Choroid plexus epithelial cell (primary cell): ENCODE measurements around the gene ADGRL2.

Source experiments
- DNase-seq: peaks from one replicate; pipeline ENCODE4 v3.0.0-alpha.2; 2010; ENCODE audit warnings: low read depth
- H3K4me3 ChIP-seq: 2 replicates; pipeline ENCODE4 v1.5.1; 2011; ENCODE audit warnings: low read depth, mild to moderate bottlenecking, control low read depth, low read length, moderate library complexity
- TF ChIP-seq, protein P1 (sequence below): conservative IDR thresholded peaks from 2 replicates; pipeline ENCODE4 v1.5.1; 2011; ENCODE audit warnings: low read depth, mild to moderate bottlenecking, control low read depth, inconsistent platforms, low read length, moderate library complexity

ADGRL2 gene

DNA sequence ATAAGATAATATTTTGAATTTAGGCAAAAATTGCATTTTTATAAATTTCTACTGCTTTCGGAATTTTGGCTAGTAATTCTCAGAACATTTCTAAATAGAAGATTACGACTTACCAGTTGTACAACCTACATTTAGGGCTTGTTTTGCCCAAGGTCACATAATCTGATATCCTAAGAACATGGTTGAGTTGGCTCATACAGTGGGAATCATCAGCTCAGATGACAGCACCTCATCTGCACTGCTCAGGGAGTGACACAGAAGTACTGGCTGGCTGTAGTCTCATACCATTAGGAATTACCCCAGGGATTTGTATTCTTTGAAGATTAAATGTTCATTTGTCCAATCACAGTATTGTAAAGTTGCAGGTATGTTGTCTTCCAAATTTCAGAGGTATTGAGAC lies 217.6 kb downstream of the ADGRL2 start:
- TF ChIP-seq, protein P1, sequence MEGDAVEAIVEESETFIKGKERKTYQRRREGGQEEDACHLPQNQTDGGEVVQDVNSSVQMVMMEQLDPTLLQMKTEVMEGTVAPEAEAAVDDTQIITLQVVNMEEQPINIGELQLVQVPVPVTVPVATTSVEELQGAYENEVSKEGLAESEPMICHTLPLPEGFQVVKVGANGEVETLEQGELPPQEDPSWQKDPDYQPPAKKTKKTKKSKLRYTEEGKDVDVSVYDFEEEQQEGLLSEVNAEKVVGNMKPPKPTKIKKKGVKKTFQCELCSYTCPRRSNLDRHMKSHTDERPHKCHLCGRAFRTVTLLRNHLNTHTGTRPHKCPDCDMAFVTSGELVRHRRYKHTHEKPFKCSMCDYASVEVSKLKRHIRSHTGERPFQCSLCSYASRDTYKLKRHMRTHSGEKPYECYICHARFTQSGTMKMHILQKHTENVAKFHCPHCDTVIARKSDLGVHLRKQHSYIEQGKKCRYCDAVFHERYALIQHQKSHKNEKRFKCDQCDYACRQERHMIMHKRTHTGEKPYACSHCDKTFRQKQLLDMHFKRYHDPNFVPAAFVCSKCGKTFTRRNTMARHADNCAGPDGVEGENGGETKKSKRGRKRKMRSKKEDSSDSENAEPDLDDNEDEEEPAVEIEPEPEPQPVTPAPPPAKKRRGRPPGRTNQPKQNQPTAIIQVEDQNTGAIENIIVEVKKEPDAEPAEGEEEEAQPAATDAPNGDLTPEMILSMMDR = no peak
- no peak overlapping the region for H3K4me3 ChIP-seq
- DNase-seq = no peak

DNA sequence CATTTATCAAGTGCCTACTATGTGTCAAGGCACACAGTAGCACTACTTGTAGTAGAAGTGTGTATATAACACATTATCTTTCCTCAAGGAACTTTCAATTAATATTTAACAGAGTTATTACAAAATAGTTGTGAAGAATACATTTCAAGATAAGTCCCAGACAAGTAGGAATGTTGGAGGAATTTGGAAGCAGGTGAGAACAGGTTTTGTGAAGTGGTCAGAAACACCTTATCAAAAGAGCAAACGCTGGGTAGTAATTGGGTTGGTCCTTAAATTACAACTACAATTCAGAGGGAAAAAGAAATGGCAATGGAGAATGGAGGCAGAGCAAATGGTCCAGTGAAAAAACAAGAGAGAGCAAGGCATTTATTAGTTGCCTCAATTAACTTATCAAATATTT lies 218.8 kb downstream of the ADGRL2 start:
- H3K4me3 ChIP-seq = no peak overlapping the region
- TF ChIP-seq, protein P1 = no peak
- DNase-seq = no peak

DNA sequence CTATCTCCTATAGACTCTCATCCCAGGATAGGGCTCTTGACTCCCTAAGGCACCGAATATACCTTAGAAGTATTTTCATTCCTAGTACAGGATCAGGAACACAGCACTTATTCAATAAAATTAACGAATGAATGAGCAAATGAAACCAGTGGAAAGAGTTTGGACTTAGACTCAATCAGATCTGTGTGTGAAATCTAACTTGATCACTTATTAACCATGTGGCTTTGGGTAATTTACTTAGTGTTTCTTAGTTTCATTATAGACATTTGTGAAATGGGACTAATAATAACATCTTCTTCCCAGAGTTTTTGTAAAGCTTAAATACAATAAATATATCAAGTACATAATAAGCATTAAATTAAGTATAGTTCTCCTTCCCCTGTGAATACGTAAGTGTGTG lies 230.1 kb downstream of the ADGRL2 start:
- no peak for DNase-seq
- H3K4me3 ChIP-seq = no peak overlapping the region
- TF ChIP-seq, protein P1 = no peak

DNA sequence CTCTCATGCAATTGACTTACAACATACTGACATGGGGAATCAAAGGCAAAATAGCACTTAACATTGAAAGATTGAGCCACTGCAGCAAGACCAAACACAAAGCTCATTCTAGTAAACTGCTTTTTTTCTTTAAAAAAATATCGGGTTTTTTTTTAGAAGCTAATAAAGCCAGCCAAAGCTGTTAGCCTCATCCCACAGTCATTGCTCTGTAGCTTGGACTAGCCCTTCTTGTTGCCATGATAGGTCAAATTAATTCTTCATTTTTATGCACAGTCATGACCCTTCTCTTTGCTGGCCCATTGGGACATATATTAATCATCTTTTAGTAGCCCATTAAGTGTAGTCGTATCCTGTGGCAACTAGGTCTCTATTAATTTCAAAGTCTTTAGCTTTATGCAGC lies 231.3 kb downstream of the ADGRL2 start:
- TF ChIP-seq, protein P1 = no peak
- no peak for DNase-seq
- no peak overlapping the region for H3K4me3 ChIP-seq

DNA sequence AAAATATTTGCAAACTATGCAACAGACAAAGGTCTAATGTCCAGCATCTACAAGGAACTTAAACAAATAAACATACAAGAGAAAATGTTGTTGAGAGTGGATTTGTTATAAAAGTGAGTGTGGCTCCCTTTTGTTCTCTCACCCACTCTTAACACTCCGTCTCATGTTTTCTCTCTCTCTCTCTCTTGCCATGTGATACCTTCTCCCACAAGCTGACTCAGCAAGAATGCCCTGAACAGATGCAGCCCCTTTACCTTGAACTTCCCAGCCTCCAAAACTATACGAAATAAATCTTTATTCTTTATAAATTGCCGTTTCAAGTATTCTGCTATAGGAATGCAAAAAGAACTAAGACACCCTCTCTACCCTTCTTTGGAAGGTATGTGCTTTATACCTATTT lies 234.1 kb downstream of the ADGRL2 start:
- peak; percentile 1 for DNase-seq
- TF ChIP-seq, protein P1 = no peak
- H3K4me3 ChIP-seq = no peak overlapping the region
